ENCODE results near the gene IQUB.
"Not testable (repeated sequence)": the region's sequence is repeated elsewhere in the genome, so short reads cannot be mapped to it uniquely, and the experiment has no call there.

Gene IQUB

GRCh38 chr7:123485187-123485586, 49.2 kb downstream of the IQUB start:
- DNase-seq: no peak

DNA sequence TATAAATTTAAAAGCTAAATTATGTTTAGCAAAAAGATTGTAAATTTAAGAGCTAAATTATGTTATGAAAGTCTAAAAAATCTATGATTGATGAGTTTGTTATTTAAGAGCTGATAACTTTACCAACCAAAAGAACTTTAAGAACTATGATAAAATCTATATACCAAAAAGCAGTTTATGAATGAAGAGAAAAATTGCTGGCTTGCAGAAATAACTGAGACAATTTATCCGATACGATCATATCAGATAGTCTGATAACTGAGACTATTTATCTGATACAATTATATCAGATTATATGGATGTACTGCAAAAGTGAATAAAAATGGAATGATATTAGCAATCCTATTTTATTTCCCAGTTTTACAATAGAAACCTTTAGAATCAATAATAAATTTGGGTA, 50.2 kb downstream of the IQUB start:
- no peak for DNase-seq

DNA sequence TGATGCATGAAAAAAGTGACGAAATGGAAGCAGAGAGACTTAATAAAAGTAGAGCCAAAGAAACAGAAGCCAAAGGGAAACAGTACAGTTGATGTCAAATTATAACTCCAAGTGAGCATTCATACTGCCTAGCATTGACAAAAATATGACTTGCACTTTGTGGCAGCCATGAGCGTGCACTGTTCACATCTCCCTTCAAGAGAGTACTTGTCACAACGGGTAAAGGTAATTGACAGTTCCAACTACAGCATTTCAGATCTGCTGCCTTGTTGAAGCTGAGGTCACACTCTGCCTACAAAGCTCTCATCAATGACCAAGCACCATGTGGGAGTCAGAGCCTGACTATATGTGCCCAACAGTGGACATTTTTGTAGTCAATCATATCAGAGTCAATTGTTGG, 54.3 kb downstream of the IQUB start:
- DNase-seq: no peak

DNA sequence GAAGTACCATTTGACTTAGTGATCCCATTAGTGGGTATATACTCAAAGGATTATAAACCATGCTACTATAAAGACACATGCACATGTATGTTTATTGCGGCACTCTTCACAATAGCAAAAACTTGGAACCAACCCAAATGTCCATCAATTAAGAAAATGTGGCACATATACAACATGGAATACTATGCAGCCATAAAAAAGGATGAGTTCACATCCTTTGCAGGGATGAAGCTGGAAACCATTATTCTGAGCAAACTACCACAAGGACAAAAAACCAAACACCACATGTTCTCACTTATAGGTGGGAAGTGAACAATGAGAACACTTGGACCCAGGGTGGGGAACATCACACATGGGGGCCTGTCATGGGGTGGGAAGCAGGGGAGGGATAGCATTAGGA, 56.3 kb downstream of the IQUB start:
- DNase-seq: not testable (repeated sequence)

DNA sequence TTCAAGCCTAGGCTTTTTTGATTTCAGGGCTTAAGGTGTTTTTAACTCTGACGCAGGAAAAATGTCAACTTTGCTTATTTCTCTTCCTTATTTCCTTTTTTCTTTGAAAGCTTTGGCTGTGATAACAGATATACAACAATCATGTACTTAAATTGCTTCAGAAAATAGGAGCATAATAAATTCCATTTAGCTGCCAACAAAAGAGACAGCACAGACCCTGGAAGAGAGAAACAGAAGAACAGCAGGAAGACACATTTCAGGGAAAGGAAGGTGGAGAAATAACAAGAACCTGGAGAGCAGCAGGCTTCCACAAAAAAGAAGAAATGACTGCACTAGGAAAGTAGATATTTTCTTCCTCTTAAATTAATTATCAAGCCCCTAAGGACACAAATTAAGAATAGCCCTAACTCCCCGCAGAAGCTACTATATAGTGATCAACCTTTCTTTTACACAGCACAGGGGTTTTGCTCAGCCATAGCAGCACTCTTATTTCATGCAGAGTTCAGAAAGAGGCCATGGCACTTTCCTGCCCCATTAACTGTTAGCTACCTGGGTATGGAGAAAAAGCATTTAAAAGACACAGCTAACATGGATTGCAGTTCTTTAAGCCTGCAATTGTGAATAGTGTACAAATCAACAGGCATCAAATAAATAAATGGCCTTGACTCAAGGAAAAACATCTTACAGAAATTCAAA, 61.5 kb downstream of the IQUB start:
- no peak for DNase-seq

DNA sequence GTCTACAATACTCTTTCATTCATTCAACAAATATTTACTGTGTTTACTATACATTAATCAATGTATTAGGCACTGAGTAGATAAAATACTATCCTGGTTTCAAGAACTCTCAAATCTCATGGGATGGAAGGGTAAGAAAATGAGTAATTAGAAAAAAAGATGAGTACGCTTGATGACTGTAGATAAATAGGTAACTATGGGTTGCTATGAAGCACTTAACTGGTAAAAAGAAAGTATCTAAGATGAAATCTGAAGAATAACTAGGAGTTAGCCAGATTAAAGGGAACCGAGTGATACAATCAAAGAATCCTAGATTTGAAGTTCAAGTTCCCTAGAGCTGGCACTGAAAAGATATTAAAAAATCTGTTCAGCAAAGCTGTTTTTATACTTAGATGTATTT, 62.1 kb downstream of the IQUB start:
- DNase-seq: no peak

DNA sequence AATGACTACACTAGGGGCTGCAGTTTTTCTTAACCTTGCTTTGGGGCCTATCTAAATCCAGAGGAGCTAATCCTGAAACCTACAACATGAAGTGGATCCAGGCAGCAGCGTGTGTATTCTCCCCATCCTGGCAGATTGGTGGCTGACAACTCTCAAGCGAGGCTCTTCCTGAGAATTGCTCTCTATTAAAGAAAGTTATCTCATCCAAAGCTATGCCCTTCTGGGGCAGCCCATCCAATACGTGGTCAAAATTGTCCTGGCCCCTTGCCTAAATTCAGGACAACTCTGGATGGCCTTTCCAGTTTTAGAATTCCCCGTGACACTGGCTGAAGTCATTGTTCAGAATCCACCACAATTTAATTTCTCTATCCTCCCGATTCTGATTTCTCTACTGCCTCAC, 66.1 kb downstream of the IQUB start:
- DNase-seq: no peak

GRCh38 chr7:123463890-123464289, 70.5 kb downstream of the IQUB start:
- DNase-seq: no peak

- DNase-seq: no peak
Observed at GRCh38 chr7:123460616-123461015, 73.8 kb downstream of the IQUB start.

DNA sequence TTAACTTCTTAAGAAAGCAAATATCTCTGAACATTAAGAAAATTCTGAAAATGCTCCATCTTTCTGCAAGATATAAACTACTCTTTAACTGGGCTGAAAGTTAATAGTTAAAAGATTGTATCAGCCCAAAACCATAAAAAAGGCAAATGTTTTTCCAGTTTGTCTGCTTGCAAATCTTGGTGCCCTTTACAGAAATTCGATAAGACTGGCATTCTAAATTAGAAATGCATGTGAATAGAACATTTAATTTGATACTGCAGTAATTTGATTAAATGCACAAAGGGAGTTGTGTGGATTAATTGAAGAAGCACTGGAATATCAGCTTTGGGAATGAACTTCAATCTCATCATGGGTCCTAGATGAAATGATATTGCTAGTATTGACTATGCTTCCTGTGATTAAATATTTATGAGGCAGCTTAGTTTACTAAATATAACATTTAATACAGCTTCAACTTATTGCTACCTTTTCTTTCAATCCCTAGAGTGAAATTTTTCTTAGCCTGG, 78.4 kb downstream of the IQUB start:
- no peak for DNase-seq

DNA sequence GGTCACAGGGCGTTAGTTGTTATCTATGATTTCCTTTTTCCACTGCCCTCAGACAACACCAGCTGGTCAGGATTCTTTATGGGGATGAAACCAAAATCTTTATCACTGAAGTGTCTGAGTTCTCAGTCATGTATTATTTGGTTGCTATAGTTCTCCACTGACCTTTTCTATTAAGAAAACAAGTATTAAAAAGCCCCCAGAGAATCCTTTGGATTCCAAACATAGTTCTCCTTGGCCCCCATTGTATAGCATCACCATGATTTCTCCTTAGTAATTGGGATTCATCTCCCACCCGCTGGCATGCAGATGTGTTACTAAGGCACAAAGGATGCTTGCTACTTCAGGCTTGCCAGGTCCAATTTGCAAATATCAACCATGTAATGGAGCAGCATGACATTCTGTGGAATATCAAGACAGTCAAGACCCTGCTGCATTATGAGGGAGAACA, 94.3 kb downstream of the IQUB start:
- no peak for DNase-seq

DNA sequence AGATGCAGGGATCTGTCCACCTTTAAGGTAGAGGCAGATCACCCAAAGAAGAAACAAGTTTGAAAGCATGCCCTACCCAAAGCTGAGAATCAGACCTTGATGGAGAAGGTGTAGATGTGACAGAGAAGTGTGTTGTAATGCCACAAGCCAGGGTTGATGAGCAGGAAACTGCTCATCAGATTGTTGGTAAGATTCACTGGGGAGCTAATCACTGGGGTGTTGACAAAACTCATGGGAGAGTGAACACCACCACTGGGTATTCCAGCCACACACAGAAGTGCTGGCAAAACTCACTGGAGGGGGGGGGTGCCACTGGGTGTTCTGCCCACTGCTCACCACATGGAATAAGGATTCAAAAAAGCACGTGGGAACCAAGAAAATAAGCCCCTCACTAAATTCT, 95.2 kb downstream of the IQUB start:
- no peak for DNase-seq

- no peak for DNase-seq
Observed at GRCh38 chr7:123437447-123437995, 96.9 kb downstream of the IQUB start.

GRCh38 chr7:123435080-123435700, 99.2 kb downstream of the IQUB start:
- no peak for DNase-seq

- no peak for DNase-seq
Observed at GRCh38 chr7:123433665-123434064, 100.7 kb downstream of the IQUB start.

DNA sequence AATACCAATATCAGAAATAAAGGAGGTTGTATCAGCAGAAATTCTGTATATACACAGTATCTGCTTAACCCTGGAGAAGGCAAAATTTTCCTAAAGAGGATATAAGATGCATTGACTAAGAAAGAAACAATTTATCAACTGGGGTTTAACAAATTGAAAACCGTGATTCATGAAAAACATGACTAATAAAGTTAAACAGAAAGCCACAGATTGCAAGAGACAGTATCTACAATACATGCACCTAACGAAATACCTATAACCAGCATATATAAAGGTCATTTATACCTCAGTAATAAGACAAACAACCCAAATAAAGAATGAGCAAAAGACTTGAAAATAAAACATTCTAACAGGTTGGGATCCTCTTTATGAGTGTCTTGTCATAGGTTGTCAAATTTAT, 101.8 kb downstream of the IQUB start:
- no peak for DNase-seq

GRCh38 chr7:123431075-123431614, 103.2 kb downstream of the IQUB start:
- no peak for DNase-seq

- DNase-seq: no peak
Observed at GRCh38 chr7:123425246-123425645, 109.1 kb downstream of the IQUB start.

DNA sequence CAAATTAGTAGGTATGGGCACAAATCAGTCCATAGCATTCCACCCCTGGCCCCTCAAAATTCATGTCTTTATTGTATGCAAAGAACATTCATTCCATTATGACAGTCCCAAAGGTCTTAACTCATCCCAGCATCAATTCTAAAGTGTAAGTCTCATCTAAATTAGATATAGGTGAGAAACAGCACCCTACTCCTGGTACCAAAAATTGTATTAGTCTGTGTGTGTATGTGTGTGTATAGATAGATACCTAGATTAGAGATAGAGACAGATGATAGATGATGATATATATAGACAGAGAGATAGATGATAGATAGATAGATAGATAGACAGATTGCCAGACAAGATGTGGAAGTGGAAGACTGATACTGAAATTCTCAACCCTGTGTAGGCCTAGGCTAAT, 109.9 kb downstream of the IQUB start:
- DNase-seq: no peak

DNA sequence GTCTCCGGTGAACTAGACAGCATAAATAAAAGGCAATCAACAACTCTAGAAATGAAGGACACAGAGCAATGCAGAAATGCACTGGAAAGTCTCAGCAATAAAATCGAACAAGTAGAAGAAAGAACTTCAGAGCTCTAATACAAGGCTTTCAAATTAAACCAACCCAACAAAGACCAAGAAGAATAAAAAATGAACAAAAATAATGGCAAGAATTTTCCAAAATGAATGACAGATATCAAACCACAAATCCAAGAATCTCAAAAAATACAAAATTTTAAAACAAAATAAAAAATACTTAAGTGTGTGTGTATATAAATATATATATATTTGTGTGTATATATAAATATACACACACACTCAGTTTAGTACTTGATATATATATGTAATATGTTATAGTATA, 110.8 kb downstream of the IQUB start:
- DNase-seq: no peak

DNA sequence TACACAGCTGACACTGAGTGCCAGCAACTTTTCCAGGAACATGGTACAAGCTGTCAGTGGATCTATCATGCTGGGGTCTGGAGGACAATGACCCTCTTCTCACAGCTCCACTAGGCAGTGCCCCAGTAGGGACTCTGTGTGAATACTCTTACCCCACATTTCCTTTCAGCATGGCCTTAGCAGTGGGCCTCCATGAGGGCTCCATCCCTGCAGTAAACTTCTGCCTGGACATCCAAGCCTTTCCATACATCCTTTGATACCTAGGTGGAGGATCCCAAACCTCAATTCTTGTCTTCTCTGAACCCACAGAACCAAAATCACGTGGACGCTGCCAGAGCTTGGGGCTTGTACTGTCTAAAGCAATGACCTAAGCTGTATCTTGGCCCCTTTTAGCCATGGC, 116.8 kb downstream of the IQUB start:
- no peak for DNase-seq

DNA sequence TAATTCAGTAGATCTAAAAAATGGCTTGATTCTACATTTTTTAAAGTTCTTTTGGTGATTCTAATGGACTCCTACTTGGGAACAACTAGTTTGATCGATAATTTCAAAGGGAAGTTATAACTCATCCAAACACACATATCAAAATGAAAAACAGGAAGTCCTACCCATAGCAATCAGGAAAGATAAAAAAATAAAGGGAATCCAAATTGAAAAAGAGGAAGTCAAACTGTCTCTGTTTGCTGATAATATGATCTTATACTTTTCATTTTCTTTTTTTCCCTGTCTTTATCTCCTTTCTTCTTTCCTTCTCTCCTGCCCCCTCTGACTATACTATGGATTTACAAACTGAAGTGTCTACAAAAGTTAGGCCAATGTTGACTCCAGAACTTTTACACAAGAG, 118.8 kb downstream of the IQUB start:
- DNase-seq: no peak

DNA sequence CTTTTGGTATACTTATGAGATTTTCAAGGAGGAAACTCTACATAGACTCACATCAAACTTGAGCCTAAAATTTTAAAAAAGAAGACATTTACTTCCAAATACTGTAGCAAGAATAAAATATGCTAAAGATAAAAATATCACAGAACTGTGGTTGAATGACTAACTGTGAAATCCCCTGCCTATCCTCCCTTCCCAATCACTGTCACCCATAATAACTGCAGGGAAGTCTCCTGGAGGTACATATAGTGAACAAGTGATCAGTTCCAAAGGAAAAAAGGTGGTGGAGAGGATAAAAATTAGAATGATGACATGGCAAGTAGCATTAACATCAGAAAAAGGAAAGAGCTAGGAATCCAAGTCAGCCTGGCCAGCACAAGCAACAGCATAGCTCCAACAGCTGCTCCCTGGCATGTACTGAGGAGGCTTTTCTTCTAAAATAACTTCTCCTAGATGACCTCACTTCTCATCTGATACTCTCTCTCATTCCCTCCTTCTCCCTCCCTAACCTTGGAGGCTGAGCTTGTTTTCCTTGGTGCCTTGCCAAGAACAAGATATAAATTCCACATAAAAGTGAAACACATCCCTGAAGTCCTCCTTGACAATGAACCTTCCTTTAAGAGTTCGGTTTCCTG, 124.0 kb downstream of the IQUB start:
- DNase-seq: no peak

- not testable (repeated sequence) for DNase-seq
Observed at GRCh38 chr7:123407951-123408350, 126.4 kb downstream of the IQUB start.

Measured in CD4-positive, alpha-beta T cell treated with Interferon alpha-2 for 1 hour (primary cell).